Measurements from ENCODE around the gene SYT6. TPM values are rescaled to one million over a fixed set of nuclear protein-coding genes. Genes with fewer than 3 reads are reported as not detected.

The SYT6 gene
- total RNA-seq, 1 donor from 2014 or later, result under 0.01 TPM

DNA sequence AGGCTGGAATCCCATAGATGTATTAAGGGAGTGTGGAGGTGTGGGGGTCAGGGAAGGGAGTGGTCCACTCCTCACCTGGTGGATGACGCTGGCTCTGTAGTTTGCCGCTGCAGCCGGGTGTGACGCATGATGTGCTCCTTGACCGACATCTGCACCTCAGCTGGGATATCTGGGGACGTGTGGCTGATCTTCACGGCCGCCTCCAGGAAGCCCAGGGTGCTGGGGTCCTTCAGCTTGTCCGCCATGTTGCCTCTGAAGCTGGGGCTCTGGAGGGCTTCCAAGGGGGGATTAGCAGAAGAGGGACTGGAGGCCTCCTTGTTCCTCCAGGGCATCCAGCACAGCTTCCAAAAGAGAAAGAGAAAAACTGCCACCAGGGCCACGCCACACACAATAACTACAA is 14.1 kb downstream of the SYT6 start:
- Histone ChIP-seq H3K4me1 (ENCODE audit: control insufficient read depth in 3 of 3, insufficient read depth in 3 of 3, low read length in 3 of 3) (peaks cover 3 to 9% (median 7%) of the 10 kb centered on the region in 3 donors), H3K27ac (ENCODE audit: low read depth, low read length) (no peak overlapping the region), H3K36me3 (ENCODE audit: control insufficient read depth in 3 of 3, insufficient read depth in 3 of 3, low read length in 3 of 3) (no peaks in the 10 kb centered on the region), H3K4me3 (ENCODE audit: low read length in 3 of 3) (no peak overlapping the region), H3K9ac (ENCODE audit: low read depth in 1 of 3, low read length in 3 of 3) (no peak overlapping the region), H3K9me3 (ENCODE audit: control insufficient read depth in 3 of 3, low read length in 3 of 3) (no peaks in the 10 kb centered on the region), H3K27me3 (ENCODE audit: control insufficient read depth in 3 of 3, insufficient read depth in 3 of 3, low read length in 3 of 3) (peaks cover 0 to 6% (median 3%) of the 10 kb centered on the region in 3 donors)

DNA sequence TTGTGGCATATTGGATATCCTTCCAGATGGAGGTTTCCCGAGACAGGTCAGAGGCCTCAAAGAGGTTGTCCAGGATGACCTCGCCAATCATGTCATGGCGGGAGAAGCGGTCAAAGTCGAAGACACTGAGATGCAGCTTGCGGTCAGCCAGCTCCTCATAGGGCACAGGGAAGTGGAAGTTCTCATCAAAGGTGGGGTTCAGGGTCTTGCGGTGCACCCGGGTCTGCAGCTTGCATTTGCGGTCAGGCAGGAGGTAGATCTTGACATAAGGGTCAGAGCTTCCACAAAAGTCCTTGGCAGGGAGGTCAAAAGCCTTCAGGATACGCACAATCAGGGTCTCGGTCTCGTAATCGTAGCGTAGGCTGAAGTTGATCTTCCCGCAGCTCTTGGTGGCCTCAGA is 16.2 kb downstream of the SYT6 start:
- Histone ChIP-seq H3K27me3 (ENCODE audit: control insufficient read depth in 3 of 3, insufficient read depth in 3 of 3, low read length in 3 of 3) (peaks cover 0 to 6% (median 3%) of the 10 kb centered on the region in 3 donors), H3K9me3 (ENCODE audit: control insufficient read depth in 3 of 3, low read length in 3 of 3) (no peaks in the 10 kb centered on the region), H3K9ac (ENCODE audit: low read depth in 1 of 3, low read length in 3 of 3) (no peak overlapping the region), H3K27ac (ENCODE audit: low read depth, low read length) (no peak overlapping the region), H3K4me1 (ENCODE audit: control insufficient read depth in 3 of 3, insufficient read depth in 3 of 3, low read length in 3 of 3) (peaks cover 3 to 9% (median 7%) of the 10 kb centered on the region in 3 donors), H3K4me3 (ENCODE audit: low read length in 3 of 3) (no peak overlapping the region), H3K36me3 (ENCODE audit: control insufficient read depth in 3 of 3, insufficient read depth in 3 of 3, low read length in 3 of 3) (no peaks in the 10 kb centered on the region)

DNA sequence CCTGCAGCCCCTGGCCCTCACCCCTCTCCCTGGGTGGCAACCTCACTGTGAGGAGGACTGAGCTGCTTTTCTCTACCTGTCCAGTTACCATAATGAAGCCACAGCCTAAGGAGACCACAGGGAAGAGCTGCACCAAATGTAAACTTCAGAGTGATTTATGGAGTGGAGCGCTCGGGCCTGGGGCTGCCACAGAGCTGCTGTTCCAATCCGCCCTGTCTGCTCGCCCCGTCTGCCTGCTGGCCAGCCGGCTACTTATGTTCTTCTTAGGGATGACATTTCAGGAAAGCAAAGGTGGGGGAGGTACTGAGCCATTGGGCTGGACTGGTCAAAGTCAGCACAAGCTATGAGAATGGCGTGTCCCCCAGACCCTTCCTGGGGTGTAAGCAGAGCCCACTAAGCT is 17.9 kb downstream of the SYT6 start:
- Histone ChIP-seq H3K4me1 (ENCODE audit: control insufficient read depth in 3 of 3, insufficient read depth in 3 of 3, low read length in 3 of 3) (peaks cover 3 to 9% (median 7%) of the 10 kb centered on the region in 3 donors), H3K4me3 (ENCODE audit: low read length in 3 of 3) (no peak overlapping the region), H3K36me3 (ENCODE audit: control insufficient read depth in 3 of 3, insufficient read depth in 3 of 3, low read length in 3 of 3) (no peaks in the 10 kb centered on the region), H3K27me3 (ENCODE audit: control insufficient read depth in 3 of 3, insufficient read depth in 3 of 3, low read length in 3 of 3) (peaks cover 0 to 6% (median 3%) of the 10 kb centered on the region in 3 donors), H3K27ac (ENCODE audit: low read depth, low read length) (no peak overlapping the region), H3K9me3 (ENCODE audit: control insufficient read depth in 3 of 3, low read length in 3 of 3) (no peaks in the 10 kb centered on the region), H3K9ac (ENCODE audit: low read depth in 1 of 3, low read length in 3 of 3) (no peak overlapping the region)

DNA sequence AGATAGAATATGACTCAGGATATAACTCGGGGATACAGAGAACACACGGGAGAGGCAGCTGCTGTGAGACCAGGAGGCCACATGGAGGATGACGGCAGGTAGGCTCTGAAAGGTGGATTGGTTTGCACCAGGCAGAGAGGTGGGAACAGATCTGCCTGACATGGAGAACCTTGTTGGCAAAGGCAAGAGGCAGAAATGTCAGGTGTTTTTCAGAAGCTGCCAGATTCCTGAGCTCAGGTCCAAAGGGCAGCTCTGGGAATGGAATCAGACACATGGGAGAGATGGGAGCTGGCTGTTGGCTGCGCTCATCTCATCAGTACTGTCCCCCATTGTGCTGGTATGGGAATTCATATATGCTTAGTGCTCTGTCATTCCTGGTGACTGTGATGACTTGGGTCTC is 19.2 kb downstream of the SYT6 start:
- H3K4me1 ChIP-seq (ENCODE audit: control insufficient read depth in 3 of 3, insufficient read depth in 3 of 3, low read length in 3 of 3), result peaks cover 3 to 9% (median 7%) of the 10 kb centered on the region in 3 donors
- no peaks in the 10 kb centered on the region for H3K36me3 ChIP-seq (ENCODE audit: control insufficient read depth in 3 of 3, insufficient read depth in 3 of 3, low read length in 3 of 3)
- H3K27ac ChIP-seq (ENCODE audit: low read depth, low read length), result no peak overlapping the region
- no peak overlapping the region for H3K4me3 ChIP-seq (ENCODE audit: low read length in 3 of 3)
- H3K9me3 ChIP-seq (ENCODE audit: control insufficient read depth in 3 of 3, low read length in 3 of 3), result no peaks in the 10 kb centered on the region
- peaks cover 0 to 6% (median 3%) of the 10 kb centered on the region in 3 donors for H3K27me3 ChIP-seq (ENCODE audit: control insufficient read depth in 3 of 3, insufficient read depth in 3 of 3, low read length in 3 of 3)
- H3K9ac ChIP-seq (ENCODE audit: low read depth in 1 of 3, low read length in 3 of 3), result no peak overlapping the region

DNA sequence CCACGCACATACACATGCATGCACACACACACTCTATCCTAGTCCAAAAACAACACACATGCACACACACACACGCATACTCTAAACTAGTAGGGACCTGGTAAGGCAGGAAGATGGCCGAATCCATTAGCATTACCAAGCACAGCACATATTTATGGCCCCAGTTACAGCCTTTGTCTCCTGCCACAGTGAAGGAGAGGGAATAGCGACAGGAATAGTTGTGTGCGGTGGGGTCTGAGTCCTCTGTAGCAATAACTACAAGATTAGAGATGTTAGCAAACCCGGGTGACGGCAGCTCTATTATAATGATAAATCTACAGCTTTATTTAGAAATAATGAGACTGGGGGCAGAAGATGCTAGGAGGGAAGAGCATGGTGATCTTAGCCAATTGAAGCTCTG is 20.5 kb downstream of the SYT6 start:
- Histone ChIP-seq H3K9ac (ENCODE audit: low read depth in 1 of 3, low read length in 3 of 3) (no peak overlapping the region), H3K27ac (ENCODE audit: low read depth, low read length) (no peak overlapping the region), H3K4me3 (ENCODE audit: low read length in 3 of 3) (no peak overlapping the region), H3K27me3 (ENCODE audit: control insufficient read depth in 3 of 3, insufficient read depth in 3 of 3, low read length in 3 of 3) (peaks cover 0 to 6% (median 3%) of the 10 kb centered on the region in 3 donors), H3K36me3 (ENCODE audit: control insufficient read depth in 3 of 3, insufficient read depth in 3 of 3, low read length in 3 of 3) (no peaks in the 10 kb centered on the region), H3K9me3 (ENCODE audit: control insufficient read depth in 3 of 3, low read length in 3 of 3) (no peaks in the 10 kb centered on the region), H3K4me1 (ENCODE audit: control insufficient read depth in 3 of 3, insufficient read depth in 3 of 3, low read length in 3 of 3) (peaks cover 3 to 9% (median 7%) of the 10 kb centered on the region in 3 donors)

DNA sequence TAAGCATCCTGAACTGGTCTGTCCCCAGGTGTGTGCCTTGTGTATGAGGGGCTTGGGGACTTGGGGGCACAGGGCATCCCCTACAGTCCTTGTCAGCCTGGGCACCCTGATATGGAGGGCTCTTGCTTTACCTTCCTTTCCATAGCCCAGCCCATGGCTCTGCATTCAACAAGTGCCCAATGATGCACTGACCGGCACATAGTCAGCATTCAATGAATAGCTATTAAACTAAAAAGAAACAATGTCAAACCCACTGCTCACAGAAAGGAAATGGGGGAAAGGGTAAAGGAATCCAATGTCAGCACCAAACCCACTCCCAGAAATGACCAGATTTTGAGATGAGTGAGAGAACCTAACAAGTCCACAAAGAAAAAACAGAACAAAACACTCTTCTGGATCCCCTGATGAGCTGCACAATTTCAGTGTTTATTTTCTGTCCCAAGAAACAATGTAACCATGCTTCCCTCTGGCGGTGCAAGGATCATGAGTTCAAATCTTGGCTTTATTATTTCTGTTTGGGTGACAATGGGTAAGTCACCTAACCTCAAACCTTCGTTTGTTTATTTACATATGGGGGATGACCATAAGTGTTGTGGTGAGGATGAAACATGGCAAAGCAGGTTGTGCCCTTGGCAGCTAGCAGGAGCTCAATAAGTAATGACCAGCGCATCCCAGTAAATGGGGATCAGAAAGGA is 22.0 kb downstream of the SYT6 start:
- H3K4me3 ChIP-seq (ENCODE audit: low read length in 3 of 3), result no peak overlapping the region
- no peaks in the 10 kb centered on the region for H3K9me3 ChIP-seq (ENCODE audit: control insufficient read depth in 3 of 3, low read length in 3 of 3)
- H3K27me3 ChIP-seq (ENCODE audit: control insufficient read depth in 3 of 3, insufficient read depth in 3 of 3, low read length in 3 of 3), result no peaks in the 10 kb centered on the region
- no peaks in the 10 kb centered on the region for H3K36me3 ChIP-seq (ENCODE audit: control insufficient read depth in 3 of 3, insufficient read depth in 3 of 3, low read length in 3 of 3)
- peaks cover 9 to 12% (median 11%) of the 10 kb centered on the region in 3 donors for H3K4me1 ChIP-seq (ENCODE audit: control insufficient read depth in 3 of 3, insufficient read depth in 3 of 3, low read length in 3 of 3)
- no peak overlapping the region for H3K9ac ChIP-seq (ENCODE audit: low read depth in 1 of 3, low read length in 3 of 3)
- H3K27ac ChIP-seq (ENCODE audit: low read depth, low read length), result no peak overlapping the region

DNA sequence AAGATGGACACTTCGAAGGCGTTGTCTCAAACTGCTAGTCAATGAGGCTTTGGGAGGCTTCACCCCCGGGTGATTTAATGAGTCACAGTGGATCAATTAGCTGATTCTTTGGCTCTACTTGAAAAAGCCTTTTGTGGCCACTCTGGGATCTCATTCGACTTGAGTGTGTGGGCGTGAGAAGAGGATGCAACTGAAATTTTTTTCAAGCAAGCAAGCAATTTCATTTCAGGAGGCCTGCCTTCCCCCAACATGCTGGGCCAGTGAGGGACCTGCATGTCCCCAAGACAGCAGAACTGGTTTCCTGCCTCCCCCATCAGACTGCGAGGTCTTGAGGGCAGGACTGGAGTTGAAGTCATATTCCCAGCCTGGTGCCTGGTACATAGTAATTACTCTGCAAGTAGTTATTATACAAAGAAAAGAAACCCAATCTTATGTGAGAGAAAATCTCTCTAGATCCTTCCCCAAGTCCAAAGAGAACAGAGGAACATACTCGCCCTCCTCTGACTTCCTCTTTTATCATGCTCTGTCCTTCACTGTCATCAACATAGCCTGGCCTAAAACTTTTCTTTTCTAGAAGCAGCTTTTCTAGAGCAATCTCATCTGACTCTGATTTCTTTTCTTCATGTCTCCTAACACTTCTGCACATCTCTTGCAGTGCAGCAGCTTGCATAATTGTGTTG is 22.7 kb downstream of the SYT6 start:
- Histone ChIP-seq H3K9ac (ENCODE audit: low read depth in 1 of 3, low read length in 3 of 3) (no peak overlapping the region), H3K27me3 (ENCODE audit: control insufficient read depth in 3 of 3, insufficient read depth in 3 of 3, low read length in 3 of 3) (no peaks in the 10 kb centered on the region), H3K27ac (ENCODE audit: low read depth, low read length) (no peak overlapping the region), H3K4me1 (ENCODE audit: control insufficient read depth in 3 of 3, insufficient read depth in 3 of 3, low read length in 3 of 3) (peaks cover 9 to 16% (median 13%) of the 10 kb centered on the region in 3 donors), H3K9me3 (ENCODE audit: control insufficient read depth in 3 of 3, low read length in 3 of 3) (no peaks in the 10 kb centered on the region), H3K4me3 (ENCODE audit: low read length in 3 of 3) (no peak overlapping the region), H3K36me3 (ENCODE audit: control insufficient read depth in 3 of 3, insufficient read depth in 3 of 3, low read length in 3 of 3) (no peaks in the 10 kb centered on the region)

DNA sequence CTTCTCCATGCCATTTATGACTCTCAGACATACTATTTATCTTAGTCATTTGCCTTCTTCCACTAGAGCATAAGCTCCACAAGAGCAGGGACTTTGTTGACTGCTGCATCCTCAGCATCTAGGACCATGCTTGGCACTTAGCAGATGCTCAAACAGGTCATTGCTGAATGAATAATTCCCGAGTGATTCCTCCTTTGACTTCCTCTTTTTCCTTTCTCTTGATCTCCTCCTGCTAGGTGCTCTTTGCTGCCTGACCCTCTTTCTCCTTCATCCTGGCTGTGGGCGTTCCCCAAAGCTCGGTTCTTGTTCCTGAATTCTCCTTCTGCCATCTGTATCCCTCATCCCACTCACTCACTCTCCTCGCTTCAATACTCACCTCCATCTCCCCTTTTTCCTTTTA is 23.5 kb downstream of the SYT6 start:
- H3K4me3 ChIP-seq (ENCODE audit: low read length in 3 of 3), result no peak overlapping the region
- H3K9ac ChIP-seq (ENCODE audit: low read depth in 1 of 3, low read length in 3 of 3), result no peak overlapping the region
- H3K4me1 ChIP-seq (ENCODE audit: control insufficient read depth in 3 of 3, insufficient read depth in 3 of 3, low read length in 3 of 3), result peaks cover 5 to 13% (median 9%) of the 10 kb centered on the region in 3 donors
- H3K36me3 ChIP-seq (ENCODE audit: control insufficient read depth in 3 of 3, insufficient read depth in 3 of 3, low read length in 3 of 3), result no peaks in the 10 kb centered on the region
- H3K27ac ChIP-seq (ENCODE audit: low read depth, low read length), result no peak overlapping the region
- no peaks in the 10 kb centered on the region for H3K27me3 ChIP-seq (ENCODE audit: control insufficient read depth in 3 of 3, insufficient read depth in 3 of 3, low read length in 3 of 3)
- H3K9me3 ChIP-seq (ENCODE audit: control insufficient read depth in 3 of 3, low read length in 3 of 3), result no peaks in the 10 kb centered on the region

DNA sequence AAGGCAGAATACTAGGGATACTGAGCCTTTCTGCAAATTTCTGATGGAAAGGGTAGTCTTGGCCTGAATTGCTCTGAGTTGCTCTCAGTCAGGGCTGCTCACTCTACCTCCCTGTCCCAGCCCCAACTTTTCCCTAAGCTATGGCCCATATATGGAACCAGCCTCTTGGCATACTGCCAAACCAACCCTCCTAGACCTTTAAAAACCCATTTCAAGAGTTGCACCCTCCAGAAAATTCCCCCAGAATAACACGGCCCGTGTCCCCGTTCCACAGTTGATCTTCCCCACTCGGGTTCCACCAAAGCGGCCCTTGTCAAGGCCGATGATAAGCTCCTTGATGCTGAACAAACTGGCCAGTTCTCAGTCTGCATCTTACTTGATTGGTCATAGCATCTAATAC is 25.4 kb downstream of the SYT6 start:
- H3K36me3 ChIP-seq (ENCODE audit: control insufficient read depth in 3 of 3, insufficient read depth in 3 of 3, low read length in 3 of 3), result no peaks in the 10 kb centered on the region
- H3K27me3 ChIP-seq (ENCODE audit: control insufficient read depth in 3 of 3, insufficient read depth in 3 of 3, low read length in 3 of 3), result no peaks in the 10 kb centered on the region
- H3K9ac ChIP-seq (ENCODE audit: low read depth in 1 of 3, low read length in 3 of 3), result no peak overlapping the region
- H3K4me1 ChIP-seq (ENCODE audit: control insufficient read depth in 3 of 3, insufficient read depth in 3 of 3, low read length in 3 of 3), result peaks cover 0 to 13% (median 6%) of the 10 kb centered on the region in 3 donors
- H3K9me3 ChIP-seq (ENCODE audit: control insufficient read depth in 3 of 3, low read length in 3 of 3), result no peaks in the 10 kb centered on the region
- H3K4me3 ChIP-seq (ENCODE audit: low read length in 3 of 3), result no peak overlapping the region
- H3K27ac ChIP-seq (ENCODE audit: low read depth, low read length), result no peak overlapping the region

Data from skeletal muscle tissue (tissue), 4 donors.